ENCODE measurements around the gene APOC3. TPM values are rescaled to one million over a fixed set of nuclear protein-coding genes. Genes with fewer than 3 reads are reported as not detected.

APOC3 gene
- total and polyA plus RNA-seq, 11 donors, result 0.39 to 9.9 TPM; not detected in 9

DNA sequence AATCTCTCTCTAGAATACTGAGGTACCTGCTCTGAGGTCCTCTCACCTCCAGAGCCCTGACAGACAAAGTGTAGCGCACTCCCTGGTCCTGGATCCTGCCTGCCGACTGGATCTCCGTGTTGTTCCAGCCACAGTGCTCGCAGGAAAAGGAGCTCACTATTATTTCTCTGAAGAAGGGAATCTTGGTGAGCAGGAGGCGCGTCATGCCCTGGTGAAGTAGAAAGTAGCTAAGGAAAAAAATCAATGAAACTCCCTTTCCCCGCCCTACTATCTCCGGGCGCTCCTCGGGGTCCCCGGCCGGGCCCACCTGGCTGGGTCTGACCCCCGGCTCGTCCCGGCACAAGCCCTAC, 42.3 kb upstream of the APOC3 start:
- no peaks in the 10 kb centered on the region for H3K27me3 ChIP-seq
- no peak for ATAC-seq
- WGBS, 4 donors, result 0 to 2% (median 1%) methylated on average over 15 of the region's 15 CpGs
- H3K36me3 ChIP-seq, result peaks cover 3 to 45% (median 42%) of the 10 kb centered on the region in 9 donors
- TF ChIP-seq, protein P1, sequence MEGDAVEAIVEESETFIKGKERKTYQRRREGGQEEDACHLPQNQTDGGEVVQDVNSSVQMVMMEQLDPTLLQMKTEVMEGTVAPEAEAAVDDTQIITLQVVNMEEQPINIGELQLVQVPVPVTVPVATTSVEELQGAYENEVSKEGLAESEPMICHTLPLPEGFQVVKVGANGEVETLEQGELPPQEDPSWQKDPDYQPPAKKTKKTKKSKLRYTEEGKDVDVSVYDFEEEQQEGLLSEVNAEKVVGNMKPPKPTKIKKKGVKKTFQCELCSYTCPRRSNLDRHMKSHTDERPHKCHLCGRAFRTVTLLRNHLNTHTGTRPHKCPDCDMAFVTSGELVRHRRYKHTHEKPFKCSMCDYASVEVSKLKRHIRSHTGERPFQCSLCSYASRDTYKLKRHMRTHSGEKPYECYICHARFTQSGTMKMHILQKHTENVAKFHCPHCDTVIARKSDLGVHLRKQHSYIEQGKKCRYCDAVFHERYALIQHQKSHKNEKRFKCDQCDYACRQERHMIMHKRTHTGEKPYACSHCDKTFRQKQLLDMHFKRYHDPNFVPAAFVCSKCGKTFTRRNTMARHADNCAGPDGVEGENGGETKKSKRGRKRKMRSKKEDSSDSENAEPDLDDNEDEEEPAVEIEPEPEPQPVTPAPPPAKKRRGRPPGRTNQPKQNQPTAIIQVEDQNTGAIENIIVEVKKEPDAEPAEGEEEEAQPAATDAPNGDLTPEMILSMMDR (IDR thresholded peaks at IDR 0.05), result no peak
- no peak for TF ChIP-seq POLR2A (IDR thresholded peaks at IDR 0.05)
- intact Hi-C loops (cut with DNase I), result loop anchor here in 4 of 10 donors (5.0 to 10.0 kb wide), 3 partner anchors 435 to 447 kb away; partner anchors contain the start of genes PCSK7 (in 1 of the 4) and RNF214 (in 1 of the 4)
- peak overlapping the region; percentile 61 to 93 (median 84) for H3K27ac ChIP-seq
- peaks cover 0 to 31% (median 16%) of the 10 kb centered on the region in 12 donors for H3K4me1 ChIP-seq
- no peaks in the 10 kb centered on the region for H3K9me3 ChIP-seq
- H3K4me3 ChIP-seq, result peak overlapping the region; percentile 74 to 99 (median 96)
- DNase-seq, result peak in 1 of 5 donors; percentile 32

DNA sequence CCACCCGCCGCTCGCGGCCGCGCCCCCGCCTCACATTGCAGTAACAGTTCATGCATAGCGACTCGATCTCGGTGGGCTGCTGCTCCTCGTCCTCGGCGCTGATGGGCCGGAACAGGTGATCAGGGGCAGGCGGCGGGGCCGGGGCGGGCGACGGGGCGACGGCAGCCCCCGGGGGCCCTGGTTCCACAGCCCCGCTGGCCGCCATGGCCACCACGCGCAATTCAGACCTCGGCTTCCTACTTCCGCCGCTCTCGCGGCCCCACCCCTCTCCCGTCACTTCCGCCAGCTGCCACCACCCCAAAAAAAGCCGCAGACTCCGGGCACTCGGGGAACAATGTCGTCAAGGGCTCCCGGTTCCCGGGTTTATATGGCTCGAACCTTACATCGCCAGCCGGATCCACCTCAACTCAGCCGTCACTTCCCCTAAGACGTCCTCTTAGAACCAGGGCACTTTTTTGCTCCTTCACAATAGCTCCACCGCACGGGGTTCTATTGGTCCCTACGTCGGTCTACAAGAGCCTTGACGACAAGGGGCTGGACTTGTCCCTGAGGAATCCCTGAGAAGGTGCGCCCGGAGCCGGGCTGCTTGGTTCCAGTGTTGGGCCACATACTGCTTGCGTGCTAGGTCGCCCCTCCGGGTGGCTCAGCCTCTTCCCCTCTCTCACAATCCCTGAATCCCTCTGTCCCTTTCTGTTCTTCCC, 41.8 kb upstream of the APOC3 start, which contains the start of gene ZPR1:
ZPR1 (minus strand) TSS at position 238 of the 701 bp plus-strand sequence; CDS start at position 205, 33 bp downstream.
- no peaks in the 10 kb centered on the region for H3K27me3 ChIP-seq
- intact Hi-C loops (cut with DNase I), result loop anchor here in 5 of 10 donors (2.0 to 10.0 kb wide), 4 partner anchors 434 to 447 kb away; partner anchors contain the start of genes PCSK7 (in 1 of the 5) and RNF214 (in 1 of the 5)
- peak; percentile 80 to 90 (median 88) for ATAC-seq
- peaks cover 0 to 31% (median 16%) of the 10 kb centered on the region in 12 donors for H3K4me1 ChIP-seq
- H3K36me3 ChIP-seq, result peaks cover 3 to 40% (median 36%) of the 10 kb centered on the region in 9 donors
- H3K9me3 ChIP-seq, result no peaks in the 10 kb centered on the region
- DNase-seq, result peak; percentile 85 to 92 (median 88)
- WGBS, 4 donors, result 0 to 1% (median 1%) methylated on average over 42 to 56 of the region's 56 CpGs
- H3K4me3 ChIP-seq, result peak within 1 kb of the TSS; percentile 74 to 99 (median 96)
- peak within 1 kb of the TSS; percentile 61 to 93 (median 84) for H3K27ac ChIP-seq
- TF ChIP-seq, protein P1 (IDR thresholded peaks at IDR 0.05), result no peak
- peak in 1 of 2 donors; percentile 66 for TF ChIP-seq POLR2A (IDR thresholded peaks at IDR 0.05)

GRCh38 chr11:116788534-116788933, 41.2 kb upstream of the APOC3 start:
- peaks cover 0 to 31% (median 16%) of the 10 kb centered on the region in 12 donors for H3K4me1 ChIP-seq
- TF ChIP-seq, protein P1 (IDR thresholded peaks at IDR 0.05), result no peak
- no peak for TF ChIP-seq POLR2A (IDR thresholded peaks at IDR 0.05)
- no peak for DNase-seq
- H3K27ac ChIP-seq, result peak overlapping the region in 11 of 12 donors; percentile 61 to 93 (median 86)
- ATAC-seq, result no peak
- no peaks in the 10 kb centered on the region for H3K27me3 ChIP-seq
- H3K4me3 ChIP-seq, result peak overlapping the region in 11 of 12 donors; percentile 74 to 99 (median 95)
- H3K9me3 ChIP-seq, result no peaks in the 10 kb centered on the region
- peaks cover 3 to 34% (median 31%) of the 10 kb centered on the region in 9 donors for H3K36me3 ChIP-seq
- intact Hi-C loops (cut with DNase I), result loop anchor here in 5 of 10 donors (2.0 to 10.0 kb wide), 4 partner anchors 434 to 446 kb away; partner anchors contain the start of genes PCSK7 (in 1 of the 5) and RNF214 (in 1 of the 5)
- WGBS, 4 donors, result 64 to 67% (median 66%) methylated on average over 4 of the region's 4 CpGs

GRCh38 chr11:116788975-116789374, 40.7 kb upstream of the APOC3 start:
- Histone ChIP-seq H3K4me3 (no peak overlapping the region), H3K9me3 (no peaks in the 10 kb centered on the region), H3K4me1 (peaks cover 0 to 31% (median 16%) of the 10 kb centered on the region in 12 donors), H3K27ac (no peak overlapping the region), H3K27me3 (no peaks in the 10 kb centered on the region), H3K36me3 (peaks cover 3 to 30% (median 26%) of the 10 kb centered on the region in 9 donors)
- 81 to 90% (median 89%) methylated on average over 4 of the region's 4 CpGs for WGBS, 4 donors
- intact Hi-C loops (cut with DNase I), result loop anchor here in 5 of 10 donors (2.0 to 10.0 kb wide), 4 partner anchors 433 to 446 kb away; partner anchors contain the start of genes PCSK7 (in 1 of the 5) and RNF214 (in 1 of the 5)
- DNase-seq (no peak), ATAC-seq (no peak)
- no peak for TF ChIP-seq POLR2A (IDR thresholded peaks at IDR 0.05)
- TF ChIP-seq, protein P1 (IDR thresholded peaks at IDR 0.05), result no peak
